MCF 10A (cell line): ENCODE data around the gene PRKAB2. TPM values are rescaled to one million over a fixed set of nuclear protein-coding genes. Genes with fewer than 3 reads are reported as not detected.
"Not testable (repeated sequence)": the region's sequence is repeated elsewhere in the genome, so short reads cannot be mapped to it uniquely, and the experiment has no call there.

ENCODE experiments used
- BruUV-seq: library from RNA; stranded (reverse); fragments of 400-500 nt; replicated peaks from 2 replicates; lab custom pipeline; 2021; lab: Mats Ljungman, UMichigan
- CTCF ChIA-PET: fragments of 300-600 bp; sonication (Branson Sonifier 250); formaldehyde crosslinking; extraction: SDS; loops from one replicate; lab custom pipeline; 2021; ENCODE audit warnings: antibody characterized with exemption, inconsistent platforms; lab: Yijun Ruan, JAX
- POLR2A ChIA-PET: fragments of 300-600, 350-650 bp; sonication (Branson Sonifier 250); formaldehyde crosslinking; extraction: SDS; loops from one replicate; lab custom pipeline; 2020; ENCODE audit warnings: antibody characterized with exemption, inconsistent platforms; lab: Yijun Ruan, JAX
- DNase-seq: peaks from one replicate; pipeline ENCODE4 v3.0.0-alpha.2; 2018; ENCODE audit not compliant: unreplicated experiment
- H3K27ac Mint-ChIP-seq: one replicate; pipeline ENCODE4 v1.8.0; 2022; ENCODE audit warnings: mild to moderate bottlenecking, low read depth, mixed read lengths; ENCODE audit not compliant: unreplicated experiment
- H3K27me3 Mint-ChIP-seq: one replicate; pipeline ENCODE4 v1.8.0; 2022; ENCODE audit warnings: mixed read lengths; ENCODE audit not compliant: insufficient read depth, unreplicated experiment
- H3K36me3 Mint-ChIP-seq: one replicate; pipeline ENCODE4 v1.8.0; 2022; ENCODE audit warnings: mild to moderate bottlenecking, moderate library complexity, mixed read lengths; ENCODE audit not compliant: insufficient read depth, unreplicated experiment
- H3K4me1 Mint-ChIP-seq: one replicate; pipeline ENCODE4 v1.8.0; 2022; ENCODE audit warnings: mixed read lengths; ENCODE audit not compliant: insufficient read depth, unreplicated experiment
- H3K4me3 Mint-ChIP-seq: one replicate; pipeline ENCODE4 v1.8.0; 2022; ENCODE audit warnings: mild to moderate bottlenecking, moderate library complexity, mixed read lengths; ENCODE audit not compliant: unreplicated experiment
- H3K9me3 Mint-ChIP-seq: one replicate; pipeline ENCODE4 v1.8.0; 2022; ENCODE audit warnings: mixed read lengths; ENCODE audit not compliant: unreplicated experiment
- intact Hi-C: fragments of 100-400 bp; cut with micrococcal nuclease; formaldehyde crosslinking; loops from 2 replicates; pipeline ENCODE4 v1.14.1; 2022
- total RNA-seq: library from RNA; stranded (reverse); gene quantifications from 2 replicates; pipeline ENCODE4 v1.2.3, GENCODE V29; 2022
- TF ChIP-seq, protein P1 (sequence below): fragments of 200-600 bp; IDR thresholded peaks from one replicate; pipeline ENCODE4 v1.8.0; 2022; ENCODE audit warnings: antibody characterized with exemption, mild to moderate bottlenecking; ENCODE audit not compliant: unreplicated experiment

PRKAB2 gene
- total RNA-seq, 1 experiment from 2014 or later, result 35.1 TPM

DNA sequence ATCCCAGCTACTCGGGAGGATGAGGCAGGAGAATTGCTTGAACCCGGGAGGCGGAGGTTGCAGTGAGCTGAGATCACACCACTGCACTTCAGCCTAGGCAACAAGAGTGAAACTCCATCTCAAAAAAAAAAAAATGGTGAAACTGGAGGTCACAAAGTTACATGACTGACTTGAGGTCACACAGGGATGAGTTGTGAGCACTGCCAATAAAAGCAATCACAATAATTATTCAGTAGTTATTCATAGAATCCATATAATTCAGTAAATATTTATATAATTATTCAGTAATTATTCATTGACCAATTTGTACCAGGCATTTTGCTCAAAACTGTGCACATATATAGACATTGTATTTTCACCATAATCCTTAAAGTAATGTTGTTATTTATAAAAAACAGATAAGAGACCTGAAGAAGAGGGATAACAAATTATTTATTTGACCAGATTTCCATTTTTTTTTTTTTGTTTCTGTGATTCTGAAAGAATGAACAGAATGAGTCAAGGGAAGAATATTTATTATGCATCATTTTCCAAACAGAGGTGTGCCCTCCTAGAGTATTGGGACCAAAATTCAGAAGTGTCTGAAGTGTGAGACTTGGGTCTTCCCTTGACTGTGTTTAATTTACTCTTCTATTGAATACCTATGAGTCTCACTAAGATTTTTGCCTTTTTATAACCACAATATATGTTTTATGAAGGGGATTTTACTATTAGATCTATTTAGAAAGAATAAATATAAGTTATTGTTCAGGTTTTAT, 43.0 kb downstream of the PRKAB2 start:
- DNase-seq, result no peak
- H3K4me3 Mint-ChIP-seq, result no peak overlapping the region
- no peaks in the 10 kb centered on the region for H3K9me3 Mint-ChIP-seq
- no peaks in the 10 kb centered on the region for H3K36me3 Mint-ChIP-seq
- POLR2A ChIA-PET, result no interaction called here
- TF ChIP-seq, protein P1, sequence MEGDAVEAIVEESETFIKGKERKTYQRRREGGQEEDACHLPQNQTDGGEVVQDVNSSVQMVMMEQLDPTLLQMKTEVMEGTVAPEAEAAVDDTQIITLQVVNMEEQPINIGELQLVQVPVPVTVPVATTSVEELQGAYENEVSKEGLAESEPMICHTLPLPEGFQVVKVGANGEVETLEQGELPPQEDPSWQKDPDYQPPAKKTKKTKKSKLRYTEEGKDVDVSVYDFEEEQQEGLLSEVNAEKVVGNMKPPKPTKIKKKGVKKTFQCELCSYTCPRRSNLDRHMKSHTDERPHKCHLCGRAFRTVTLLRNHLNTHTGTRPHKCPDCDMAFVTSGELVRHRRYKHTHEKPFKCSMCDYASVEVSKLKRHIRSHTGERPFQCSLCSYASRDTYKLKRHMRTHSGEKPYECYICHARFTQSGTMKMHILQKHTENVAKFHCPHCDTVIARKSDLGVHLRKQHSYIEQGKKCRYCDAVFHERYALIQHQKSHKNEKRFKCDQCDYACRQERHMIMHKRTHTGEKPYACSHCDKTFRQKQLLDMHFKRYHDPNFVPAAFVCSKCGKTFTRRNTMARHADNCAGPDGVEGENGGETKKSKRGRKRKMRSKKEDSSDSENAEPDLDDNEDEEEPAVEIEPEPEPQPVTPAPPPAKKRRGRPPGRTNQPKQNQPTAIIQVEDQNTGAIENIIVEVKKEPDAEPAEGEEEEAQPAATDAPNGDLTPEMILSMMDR, result no peak
- no peaks in the 10 kb centered on the region for H3K27me3 Mint-ChIP-seq
- H3K4me1 Mint-ChIP-seq, result no peaks in the 10 kb centered on the region
- H3K27ac Mint-ChIP-seq, result no peak overlapping the region
- BruUV-seq, result no TSS peak
- intact Hi-C loops, result no loop called here
- CTCF ChIA-PET, result interaction anchor here (1.4 kb wide), 1 partner anchor 33 kb away, joined by 3 read pairs; no protein-coding TSS in a partner anchor

GRCh38 chr1:147124266-147124665, 48.0 kb downstream of the PRKAB2 start:
- H3K36me3 Mint-ChIP-seq, result peaks cover 3% of the 10 kb centered on the region
- no peak overlapping the region for H3K4me3 Mint-ChIP-seq
- POLR2A ChIA-PET, result no interaction called here
- H3K4me1 Mint-ChIP-seq, result no peaks in the 10 kb centered on the region
- CTCF ChIA-PET, result no interaction called here
- TF ChIP-seq, protein P1, result no peak
- intact Hi-C loops, result no loop called here
- BruUV-seq, result no TSS peak
- no peak for DNase-seq
- no peaks in the 10 kb centered on the region for H3K9me3 Mint-ChIP-seq
- no peaks in the 10 kb centered on the region for H3K27me3 Mint-ChIP-seq
- H3K27ac Mint-ChIP-seq, result no peak overlapping the region

DNA sequence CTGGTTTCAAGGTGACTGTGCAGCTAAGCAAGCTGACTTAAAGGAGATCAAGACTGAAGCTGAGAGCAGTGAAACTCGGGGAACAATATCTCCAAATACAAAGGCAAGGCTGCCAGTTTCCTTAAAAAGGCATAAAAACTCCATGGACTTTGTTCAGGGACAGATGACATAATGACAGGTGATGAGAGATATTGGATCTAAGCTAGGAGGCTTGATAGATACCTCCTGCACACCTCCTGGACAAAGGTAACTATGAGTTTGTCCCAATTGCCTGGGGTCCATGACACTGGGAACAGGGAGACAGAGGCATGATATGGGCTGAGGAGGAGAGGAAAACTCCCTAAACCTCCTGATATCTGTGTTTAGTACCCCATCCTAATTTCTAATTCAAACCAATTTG, 55.2 kb downstream of the PRKAB2 start:
- Mint-ChIP-seq H3K27me3 (no peaks in the 10 kb centered on the region), H3K27ac (no peak overlapping the region)
- CTCF ChIA-PET, result interaction anchor here (0.6 to 1.2 kb wide), 3 partner anchors 9 to 273 kb away, joined by 3 read pairs; no protein-coding TSS in a partner anchor

GRCh38 chr1:147115496-147115895, 56.8 kb downstream of the PRKAB2 start:
- intact Hi-C loops, result no loop called here
- H3K27me3 Mint-ChIP-seq, result no peaks in the 10 kb centered on the region
- ChIA-PET CTCF (interaction anchor here (0.6 kb wide), 1 partner anchor 92 kb away, joined by 3 read pairs; no protein-coding TSS in a partner anchor), POLR2A (no interaction called here)
- no peak for DNase-seq
- no peak overlapping the region for H3K27ac Mint-ChIP-seq
- no peaks in the 10 kb centered on the region for H3K9me3 Mint-ChIP-seq
- H3K4me3 Mint-ChIP-seq, result no peak overlapping the region
- TF ChIP-seq, protein P1, result no peak
- no peaks in the 10 kb centered on the region for H3K4me1 Mint-ChIP-seq
- BruUV-seq, result no TSS peak
- peaks cover 6% of the 10 kb centered on the region for H3K36me3 Mint-ChIP-seq

More for the DNA sequence above, 55.2 kb downstream of the PRKAB2 start:
- H3K36me3 Mint-ChIP-seq, result peaks cover 6% of the 10 kb centered on the region
- TF ChIP-seq, protein P1, result no peak
- no peak for DNase-seq
- no peaks in the 10 kb centered on the region for H3K9me3 Mint-ChIP-seq
- H3K4me1 Mint-ChIP-seq, result no peaks in the 10 kb centered on the region
- BruUV-seq, result no TSS peak
- no peak overlapping the region for H3K4me3 Mint-ChIP-seq
- intact Hi-C loops, result no loop called here
- POLR2A ChIA-PET, result no interaction called here

DNA sequence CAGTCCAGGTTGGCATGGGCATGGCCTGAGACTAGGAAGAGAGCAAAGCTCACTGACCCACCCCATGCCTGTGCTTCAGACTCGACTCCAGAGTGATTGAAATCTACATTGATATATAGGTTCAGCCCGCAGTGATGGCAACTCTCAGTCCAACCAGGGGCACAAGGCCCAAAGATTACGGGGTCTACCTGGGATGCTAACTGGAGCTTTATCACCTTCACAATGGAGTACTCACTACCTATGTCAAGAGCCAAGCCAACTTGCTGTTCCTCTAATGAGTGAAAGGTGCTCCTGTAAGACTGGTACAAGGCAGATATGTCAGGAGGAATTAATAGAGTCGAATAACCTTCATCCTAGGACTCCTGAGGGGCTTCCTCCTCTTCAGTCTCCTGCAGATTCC, 57.2 kb downstream of the PRKAB2 start:
- H3K4me1 Mint-ChIP-seq, BruUV-seq, H3K36me3 Mint-ChIP-seq, intact Hi-C loops, H3K9me3 Mint-ChIP-seq, H3K27ac Mint-ChIP-seq, POLR2A ChIA-PET, DNase-seq, H3K27me3 Mint-ChIP-seq, H3K4me3 Mint-ChIP-seq: not testable (repeated sequence)
- CTCF ChIA-PET, result interaction anchor here (0.6 kb wide), 1 partner anchor 92 kb away, joined by 3 read pairs; no protein-coding TSS in a partner anchor

DNA sequence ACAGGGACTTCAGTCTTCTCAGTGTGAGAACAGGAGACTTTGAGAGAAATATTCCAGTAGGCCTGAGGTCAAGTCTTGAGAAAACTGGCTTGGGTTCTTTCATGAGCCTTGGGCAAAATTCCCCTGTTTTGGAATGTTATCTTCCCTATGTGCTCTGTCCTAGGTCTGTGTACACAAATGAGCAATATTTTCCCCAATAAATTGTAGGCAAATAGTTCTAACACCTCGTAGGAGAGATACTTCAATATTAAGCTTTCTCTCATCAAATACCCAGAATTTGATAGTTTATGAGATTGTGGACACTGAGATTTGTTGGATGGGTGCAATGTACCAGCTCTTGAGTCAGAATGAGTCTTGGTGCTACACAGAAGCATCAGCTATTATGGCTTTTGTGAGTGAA, 57.9 kb downstream of the PRKAB2 start:
- CTCF ChIA-PET, POLR2A ChIA-PET: not testable (repeated sequence)

More for the DNA sequence above, 57.9 kb downstream of the PRKAB2 start:
- BruUV-seq, H3K36me3 Mint-ChIP-seq, H3K9me3 Mint-ChIP-seq, H3K4me3 Mint-ChIP-seq, H3K27me3 Mint-ChIP-seq, DNase-seq, H3K27ac Mint-ChIP-seq, H3K4me1 Mint-ChIP-seq, intact Hi-C loops: not testable (repeated sequence)
